ENCODE data around the gene PAGR1. TPM values are rescaled to one million over a fixed set of nuclear protein-coding genes. Genes with fewer than 3 reads are reported as not detected.

PAGR1 gene
- total and polyA plus RNA-seq, 2 of the 13 experiments (the other 11 are each of a cell fraction or from before 2014, with no cell fraction given) = 9.8 to 66.4 TPM

GRCh38 chr16:29790183-29790948, 25.6 kb upstream of the PAGR1 start, which contains the start of gene KIF22 (continued):
- TF ChIP-seq KIAA2018 (CRISPR knock-in tag; IDR thresholded peaks at IDR 0.05; ENCODE audit: borderline replicate concordance) (peak; percentile 97), ZNF276 (CRISPR knock-in tag; IDR thresholded peaks at IDR 0.05; ENCODE audit: low read depth) (peak; percentile 79; the same call in 1 of the 2 replicates), SOX6 (IDR thresholded peaks at IDR 0.05) (no peak), SOX6 (CRISPR knock-in tag; IDR thresholded peaks at IDR 0.05) (peak; percentile 79), CHD2 (IDR thresholded peaks at IDR 0.05; ENCODE audit: low read depth, low read length) (peak; percentile 65; the same call in 1 of the 2 replicates), FOXO1 (CRISPR knock-in tag; IDR thresholded peaks at IDR 0.05) (0 out of 2 replicates have a peak, but pooled peaks have one; percentile 60), KDM1A (CRISPR knock-in tag; IDR thresholded peaks at IDR 0.05) (peak; percentile 71; the same call in 1 of the 2 replicates), BRD4 (CRISPR knock-in tag; IDR thresholded peaks at IDR 0.05) (peak; percentile 50; the same call in 1 of the 2 replicates), SMYD3 (CRISPR knock-in tag; IDR thresholded peaks at IDR 0.05) (peak; percentile 97; the same call in 1 of the 2 replicates), REPIN1 (CRISPR knock-in tag; IDR thresholded peaks at IDR 0.05; ENCODE audit: borderline replicate concordance, low read depth) (peak; percentile 96), ZSCAN5A (CRISPR knock-in tag; IDR thresholded peaks at IDR 0.05; ENCODE audit: borderline replicate concordance) (0 out of 2 replicates have a peak, but pooled peaks have one; percentile 85), SMARCC2 (IDR thresholded peaks at IDR 0.05) (no peak), ATF1 (CRISPR knock-in tag; IDR thresholded peaks at IDR 0.05) (peak; percentile 79), ZFP91 (CRISPR knock-in tag; IDR thresholded peaks at IDR 0.05; ENCODE audit: borderline replicate concordance) (peak; percentile 96), NFE2L1 (CRISPR knock-in tag; IDR thresholded peaks at IDR 0.05; ENCODE audit: borderline replicate concordance) (peak; percentile 84)

All from HepG2 (cell line).